Measurements from ENCODE around the gene SEMA7A. TPM values are rescaled to one million over a fixed set of nuclear protein-coding genes. Genes with fewer than 3 reads are reported as not detected.
A peak's percentile ranks its signal among the peaks of the same experiment; 100 is the strongest.

The SEMA7A gene
- total and polyA plus RNA-seq, 4 experiments from 2014 or later, result 0.10 to 1.9 (median 1.2) TPM; not detected in 1

GRCh38 chr15:74374648-74375302, 59.0 kb downstream of the SEMA7A start:
- no peaks in the 10 kb centered on the region for H3K27me3 ChIP-seq (ENCODE audit: insufficient read depth, low read length)
- no peaks in the 10 kb centered on the region for H3K36me3 ChIP-seq (ENCODE audit: insufficient read depth, low read length)
- no peaks in the 10 kb centered on the region for H3K36me3 Mint-ChIP-seq
- ChIA-PET CTCF (ENCODE audit: partially characterized antibody) (interaction anchor here (0.6 to 21.8 kb wide), 18 partner anchors 8 to 408 kb away, joined by 3 to 550 read pairs (median 6); partner anchors contain the start of genes CYP11A1, SEMA7A and UBL7), POLR2A (ENCODE audit: partially characterized antibody) (interaction anchor here (0.9 to 2.4 kb wide), 5 partner anchors 8 to 394 kb away, joined by 3 to 16 read pairs (median 5); partner anchors contain the start of genes CLK3, SEMA7A and UBL7)
- H3K9me3 ChIP-seq (ENCODE audit: control insufficient read depth in 1 of 2, low read length in 2 of 2), result no peaks in the 10 kb centered on the region
- H3K27ac ChIP-seq (ENCODE audit: low read depth, low read length), result peak overlapping the region; percentile 3
- intact Hi-C loops (cut with micrococcal nuclease), result loop anchor here (1.0 to 5.0 kb wide), 4 partner anchors 64 to 583 kb away; partner anchors contain the start of genes RPP25 and UBL7
- peak overlapping the region; percentile 42 to 82 for H3K4me3 ChIP-seq (ENCODE audit: low read length in 2 of 2)
- H3K4me3 Mint-ChIP-seq, result peak overlapping the region; percentile 78 to 88 (median 86)
- peak overlapping the region in 6 of 7 donors; percentile 32 to 83 (median 56) for H3K27ac Mint-ChIP-seq
- no peak for DNase-seq
- H3K4me1 ChIP-seq (ENCODE audit: insufficient read depth, low read length), result peaks cover 22% of the 10 kb centered on the region
- peaks cover 0 to 3% (median 0%) of the 10 kb centered on the region in 8 donors for H3K9me3 Mint-ChIP-seq
- peaks cover 6 to 26% (median 15%) of the 10 kb centered on the region in 4 donors for H3K4me1 Mint-ChIP-seq
- H3K27me3 Mint-ChIP-seq, result peaks cover 3 to 8% of the 10 kb centered on the region in 2 donors

GRCh38 chr15:74373731-74374647, 59.8 kb downstream of the SEMA7A start:
- H3K27me3 Mint-ChIP-seq, result peaks cover 8% of the 10 kb centered on the region in 2 donors
- Histone ChIP-seq H3K36me3 (ENCODE audit: insufficient read depth, low read length) (no peaks in the 10 kb centered on the region), H3K27ac (ENCODE audit: low read depth, low read length) (peak overlapping the region; percentile 38), H3K27me3 (ENCODE audit: insufficient read depth, low read length) (no peaks in the 10 kb centered on the region), H3K4me1 (ENCODE audit: insufficient read depth, low read length) (peaks cover 19% of the 10 kb centered on the region), H3K9me3 (ENCODE audit: control insufficient read depth in 1 of 2, low read length in 2 of 2) (no peaks in the 10 kb centered on the region), H3K4me3 (ENCODE audit: low read length in 2 of 2) (peak overlapping the region; percentile 82 to 93)
- peaks cover 6 to 24% (median 13%) of the 10 kb centered on the region in 4 donors for H3K4me1 Mint-ChIP-seq
- CTCF ChIA-PET (ENCODE audit: partially characterized antibody), result interaction anchor here (0.5 to 21.8 kb wide), 20 partner anchors 9 to 597 kb away, joined by 3 to 550 read pairs (median 5); partner anchors contain the start of genes SEMA7A and UBL7
- peak overlapping the region; percentile 46 to 88 (median 67) for H3K27ac Mint-ChIP-seq
- H3K4me3 Mint-ChIP-seq, result peak overlapping the region; percentile 78 to 88 (median 86)
- H3K36me3 Mint-ChIP-seq, result no peaks in the 10 kb centered on the region
- POLR2A ChIA-PET (ENCODE audit: partially characterized antibody), result interaction anchor here (0.7 to 2.4 kb wide), 6 partner anchors 8 to 395 kb away, joined by 3 to 16 read pairs (median 5); partner anchors contain the start of genes CLK3, SEMA7A and UBL7
- intact Hi-C loops (cut with micrococcal nuclease), result loop anchor here (1.0 kb wide), 6 partner anchors 64 to 395 kb away; partner anchors contain the start of gene UBL7
- H3K9me3 Mint-ChIP-seq, result peaks cover 0 to 3% (median 0%) of the 10 kb centered on the region in 8 donors
- DNase-seq, result peak; percentile 90 to 96 (median 91)

GRCh38 chr15:74373056-74373650, 60.6 kb downstream of the SEMA7A start:
- POLR2A ChIA-PET (ENCODE audit: partially characterized antibody), result interaction anchor here (1.0 kb wide), 1 partner anchor 30 kb away, joined by 4 read pairs; no protein-coding TSS in a partner anchor

GRCh38 chr15:74370471-74370870, 63.3 kb downstream of the SEMA7A start:
- CTCF ChIA-PET (ENCODE audit: partially characterized antibody), result interaction anchor here (1.0 to 21.8 kb wide), 3 partner anchors 12 to 119 kb away, joined by 4 to 550 read pairs (median 19); partner anchors contain the start of gene SEMA7A
- Mint-ChIP-seq H3K4me3 (no peak overlapping the region), H3K27ac (peak overlapping the region in 1 of 7 donors; percentile 16), H3K36me3 (no peaks in the 10 kb centered on the region), H3K4me1 (peaks cover 7 to 21% (median 11%) of the 10 kb centered on the region in 4 donors), H3K27me3 (peaks cover 17 to 19% of the 10 kb centered on the region in 2 donors), H3K9me3 (peaks cover 0 to 3% (median 0%) of the 10 kb centered on the region in 8 donors)
- Histone ChIP-seq H3K4me3 (ENCODE audit: low read length in 2 of 2) (no peak overlapping the region), H3K36me3 (ENCODE audit: insufficient read depth, low read length) (no peaks in the 10 kb centered on the region), H3K27ac (ENCODE audit: low read depth, low read length) (no peak overlapping the region), H3K27me3 (ENCODE audit: insufficient read depth, low read length) (peaks cover 5% of the 10 kb centered on the region), H3K9me3 (ENCODE audit: control insufficient read depth in 1 of 2, low read length in 2 of 2) (no peaks in the 10 kb centered on the region), H3K4me1 (ENCODE audit: insufficient read depth, low read length) (peaks cover 16% of the 10 kb centered on the region)
- intact Hi-C loops (cut with micrococcal nuclease), result no loop called here
- POLR2A ChIA-PET (ENCODE audit: partially characterized antibody), result no interaction called here
- DNase-seq, result no peak

More at GRCh38 chr15:74373056-74373650, 60.6 kb downstream of the SEMA7A start:
- CTCF ChIA-PET (ENCODE audit: partially characterized antibody), result interaction anchor here (1.0 to 21.8 kb wide), 9 partner anchors 10 to 396 kb away, joined by 3 to 550 read pairs (median 4); partner anchors contain the start of gene SEMA7A
- Histone ChIP-seq H3K4me3 (ENCODE audit: low read length in 2 of 2) (no peak overlapping the region), H3K27ac (ENCODE audit: low read depth, low read length) (no peak overlapping the region), H3K36me3 (ENCODE audit: insufficient read depth, low read length) (no peaks in the 10 kb centered on the region), H3K27me3 (ENCODE audit: insufficient read depth, low read length) (no peaks in the 10 kb centered on the region), H3K4me1 (ENCODE audit: insufficient read depth, low read length) (peaks cover 12% of the 10 kb centered on the region), H3K9me3 (ENCODE audit: control insufficient read depth in 1 of 2, low read length in 2 of 2) (no peaks in the 10 kb centered on the region)
- peak overlapping the region; percentile 78 to 88 (median 86) for H3K4me3 Mint-ChIP-seq
- peaks cover 13 to 14% of the 10 kb centered on the region in 2 donors for H3K27me3 Mint-ChIP-seq
- peaks cover 6 to 21% (median 10%) of the 10 kb centered on the region in 4 donors for H3K4me1 Mint-ChIP-seq
- H3K27ac Mint-ChIP-seq, result peak overlapping the region in 2 of 7 donors; percentile 67 to 74
- DNase-seq, result no peak
- peaks cover 0 to 3% (median 0%) of the 10 kb centered on the region in 8 donors for H3K9me3 Mint-ChIP-seq
- intact Hi-C loops (cut with micrococcal nuclease), result loop anchor here (1.0 kb wide), 3 partner anchors 116 to 396 kb away; no protein-coding TSS in a partner anchor
- H3K36me3 Mint-ChIP-seq, result no peaks in the 10 kb centered on the region

GRCh38 chr15:74369756-74370155, 64.0 kb downstream of the SEMA7A start:
- Histone ChIP-seq H3K27ac (ENCODE audit: low read depth, low read length) (no peak overlapping the region), H3K27me3 (ENCODE audit: insufficient read depth, low read length) (peaks cover 7% of the 10 kb centered on the region), H3K4me3 (ENCODE audit: low read length in 2 of 2) (no peak overlapping the region), H3K4me1 (ENCODE audit: insufficient read depth, low read length) (peaks cover 10% of the 10 kb centered on the region), H3K36me3 (ENCODE audit: insufficient read depth, low read length) (no peaks in the 10 kb centered on the region), H3K9me3 (ENCODE audit: control insufficient read depth in 1 of 2, low read length in 2 of 2) (no peaks in the 10 kb centered on the region)
- no peak for DNase-seq
- POLR2A ChIA-PET (ENCODE audit: partially characterized antibody), result no interaction called here
- H3K4me3 Mint-ChIP-seq, result no peak overlapping the region
- CTCF ChIA-PET (ENCODE audit: partially characterized antibody), result interaction anchor here (0.8 to 21.8 kb wide), 3 partner anchors 13 to 262 kb away, joined by 3 to 550 read pairs (median 4); partner anchors contain the start of gene SEMA7A
- H3K27ac Mint-ChIP-seq, result no peak overlapping the region
- no peaks in the 10 kb centered on the region for H3K36me3 Mint-ChIP-seq
- peaks cover 23 to 24% of the 10 kb centered on the region in 2 donors for H3K27me3 Mint-ChIP-seq
- intact Hi-C loops (cut with micrococcal nuclease), result no loop called here
- peaks cover 0 to 3% (median 0%) of the 10 kb centered on the region in 8 donors for H3K9me3 Mint-ChIP-seq
- H3K4me1 Mint-ChIP-seq, result peaks cover 3 to 14% (median 8%) of the 10 kb centered on the region in 4 donors

GRCh38 chr15:74369084-74369745, 64.5 kb downstream of the SEMA7A start:
- Histone ChIP-seq H3K4me3 (ENCODE audit: low read length in 2 of 2) (no peak overlapping the region), H3K9me3 (ENCODE audit: control insufficient read depth in 1 of 2, low read length in 2 of 2) (no peaks in the 10 kb centered on the region), H3K4me1 (ENCODE audit: insufficient read depth, low read length) (peaks cover 5% of the 10 kb centered on the region), H3K27me3 (ENCODE audit: insufficient read depth, low read length) (peaks cover 7% of the 10 kb centered on the region), H3K27ac (ENCODE audit: low read depth, low read length) (no peak overlapping the region), H3K36me3 (ENCODE audit: insufficient read depth, low read length) (no peaks in the 10 kb centered on the region)
- peak overlapping the region in 1 of 8 donors; percentile 2 for H3K4me3 Mint-ChIP-seq
- CTCF ChIA-PET (ENCODE audit: partially characterized antibody), result interaction anchor here (0.8 to 21.8 kb wide), 3 partner anchors 13 to 263 kb away, joined by 3 to 550 read pairs (median 4); partner anchors contain the start of gene SEMA7A
- H3K4me1 Mint-ChIP-seq, result peaks cover 2 to 9% (median 5%) of the 10 kb centered on the region in 4 donors
- H3K9me3 Mint-ChIP-seq, result peaks cover 0 to 3% (median 0%) of the 10 kb centered on the region in 8 donors
- intact Hi-C loops (cut with micrococcal nuclease), result no loop called here
- H3K36me3 Mint-ChIP-seq, result no peaks in the 10 kb centered on the region
- no peak overlapping the region for H3K27ac Mint-ChIP-seq
- DNase-seq, result no peak
- peaks cover 27 to 29% of the 10 kb centered on the region in 2 donors for H3K27me3 Mint-ChIP-seq
- POLR2A ChIA-PET (ENCODE audit: partially characterized antibody), result no interaction called here
